Choroid plexus epithelial cell (primary cell): ENCODE results near the gene ALLC.
"Not testable (repeated sequence)": the region's sequence is repeated elsewhere in the genome, so short reads cannot be mapped to it uniquely, and the experiment has no call there.

Source experiments
- DNase-seq: peaks from one replicate; pipeline ENCODE4 v3.0.0-alpha.2; 2010; ENCODE audit warnings: low read depth
- H3K4me3 ChIP-seq: 2 replicates; pipeline ENCODE4 v1.5.1; 2011; ENCODE audit warnings: low read depth, mild to moderate bottlenecking, control low read depth, low read length, moderate library complexity
- TF ChIP-seq, protein P1 (sequence below): conservative IDR thresholded peaks from 2 replicates; pipeline ENCODE4 v1.5.1; 2011; ENCODE audit warnings: low read depth, mild to moderate bottlenecking, control low read depth, inconsistent platforms, low read length, moderate library complexity

The ALLC gene

DNA sequence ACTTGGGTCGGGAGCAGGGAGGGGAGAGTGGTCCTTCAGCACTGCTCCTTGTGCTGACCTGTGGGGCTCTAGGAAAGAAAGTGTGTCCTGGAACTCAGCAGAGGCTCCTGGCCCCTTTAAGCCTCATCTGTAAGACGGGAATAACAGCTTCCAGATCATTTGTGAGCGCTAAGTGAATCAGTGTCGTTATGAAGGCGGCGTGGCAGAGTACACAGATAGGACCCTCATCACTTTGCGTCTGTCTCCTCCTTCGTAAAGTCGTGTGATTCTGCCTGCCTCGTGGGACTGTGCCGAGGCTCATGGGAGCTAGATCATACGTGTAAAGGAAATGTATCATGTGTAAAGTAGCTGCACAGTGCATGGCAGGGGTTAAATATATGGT lies 44.5 kb upstream of the ALLC start:
- no peak overlapping the region for H3K4me3 ChIP-seq
- TF ChIP-seq, protein P1, sequence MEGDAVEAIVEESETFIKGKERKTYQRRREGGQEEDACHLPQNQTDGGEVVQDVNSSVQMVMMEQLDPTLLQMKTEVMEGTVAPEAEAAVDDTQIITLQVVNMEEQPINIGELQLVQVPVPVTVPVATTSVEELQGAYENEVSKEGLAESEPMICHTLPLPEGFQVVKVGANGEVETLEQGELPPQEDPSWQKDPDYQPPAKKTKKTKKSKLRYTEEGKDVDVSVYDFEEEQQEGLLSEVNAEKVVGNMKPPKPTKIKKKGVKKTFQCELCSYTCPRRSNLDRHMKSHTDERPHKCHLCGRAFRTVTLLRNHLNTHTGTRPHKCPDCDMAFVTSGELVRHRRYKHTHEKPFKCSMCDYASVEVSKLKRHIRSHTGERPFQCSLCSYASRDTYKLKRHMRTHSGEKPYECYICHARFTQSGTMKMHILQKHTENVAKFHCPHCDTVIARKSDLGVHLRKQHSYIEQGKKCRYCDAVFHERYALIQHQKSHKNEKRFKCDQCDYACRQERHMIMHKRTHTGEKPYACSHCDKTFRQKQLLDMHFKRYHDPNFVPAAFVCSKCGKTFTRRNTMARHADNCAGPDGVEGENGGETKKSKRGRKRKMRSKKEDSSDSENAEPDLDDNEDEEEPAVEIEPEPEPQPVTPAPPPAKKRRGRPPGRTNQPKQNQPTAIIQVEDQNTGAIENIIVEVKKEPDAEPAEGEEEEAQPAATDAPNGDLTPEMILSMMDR = no peak
- no peak for DNase-seq

DNA sequence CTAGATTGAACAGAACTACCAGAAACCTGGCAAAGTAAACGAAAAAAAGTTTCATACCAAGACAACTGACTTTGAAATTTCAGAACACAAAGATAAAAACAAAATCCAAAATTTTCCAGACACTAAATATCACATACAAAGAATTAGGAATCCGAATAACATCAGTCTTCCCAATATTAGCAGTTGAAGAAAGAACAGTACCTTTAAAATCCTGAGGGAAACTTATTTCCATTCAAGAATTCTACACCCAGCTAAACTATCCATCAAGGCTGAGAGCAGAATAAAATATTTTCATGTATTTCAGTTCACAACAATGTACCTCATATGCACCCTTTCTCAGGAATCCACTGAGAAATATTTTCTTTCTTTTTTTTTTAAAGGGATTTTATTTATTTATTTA lies 43.3 kb upstream of the ALLC start:
- H3K4me3 ChIP-seq, DNase-seq: not testable (repeated sequence)

DNA sequence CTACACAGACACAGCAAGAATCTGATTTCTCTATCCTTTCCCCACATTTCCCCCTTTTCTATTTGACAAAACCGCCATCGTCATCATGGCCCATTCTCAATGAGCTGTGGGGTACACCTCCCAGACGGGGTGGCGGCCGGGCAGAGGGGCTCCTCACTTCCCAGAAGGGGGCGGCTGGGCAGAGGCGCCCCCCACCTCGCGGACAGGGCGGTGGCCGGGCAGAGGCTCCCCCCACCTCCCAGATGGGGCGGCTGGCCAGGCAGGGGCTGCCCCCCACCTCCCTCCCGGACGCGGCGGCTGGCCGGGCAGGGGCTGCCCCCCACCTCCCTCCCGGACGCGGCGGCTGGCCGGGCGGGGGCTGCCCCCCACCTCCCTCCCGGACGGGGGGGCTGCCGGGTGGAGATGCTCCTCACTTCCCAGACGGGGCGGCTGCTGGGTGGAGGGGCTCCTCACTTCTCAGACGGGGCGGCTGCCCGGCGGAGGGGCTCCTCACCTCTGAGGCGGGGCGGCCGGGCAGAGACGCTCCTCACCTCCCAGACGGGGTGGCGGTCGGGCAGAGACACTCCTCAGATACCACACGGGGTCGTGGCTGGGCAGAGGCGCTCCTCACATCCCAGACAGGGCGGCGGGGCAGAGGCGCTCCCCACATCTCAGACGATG lies 42.3 kb upstream of the ALLC start:
- not testable (repeated sequence) for H3K4me3 ChIP-seq, DNase-seq

DNA sequence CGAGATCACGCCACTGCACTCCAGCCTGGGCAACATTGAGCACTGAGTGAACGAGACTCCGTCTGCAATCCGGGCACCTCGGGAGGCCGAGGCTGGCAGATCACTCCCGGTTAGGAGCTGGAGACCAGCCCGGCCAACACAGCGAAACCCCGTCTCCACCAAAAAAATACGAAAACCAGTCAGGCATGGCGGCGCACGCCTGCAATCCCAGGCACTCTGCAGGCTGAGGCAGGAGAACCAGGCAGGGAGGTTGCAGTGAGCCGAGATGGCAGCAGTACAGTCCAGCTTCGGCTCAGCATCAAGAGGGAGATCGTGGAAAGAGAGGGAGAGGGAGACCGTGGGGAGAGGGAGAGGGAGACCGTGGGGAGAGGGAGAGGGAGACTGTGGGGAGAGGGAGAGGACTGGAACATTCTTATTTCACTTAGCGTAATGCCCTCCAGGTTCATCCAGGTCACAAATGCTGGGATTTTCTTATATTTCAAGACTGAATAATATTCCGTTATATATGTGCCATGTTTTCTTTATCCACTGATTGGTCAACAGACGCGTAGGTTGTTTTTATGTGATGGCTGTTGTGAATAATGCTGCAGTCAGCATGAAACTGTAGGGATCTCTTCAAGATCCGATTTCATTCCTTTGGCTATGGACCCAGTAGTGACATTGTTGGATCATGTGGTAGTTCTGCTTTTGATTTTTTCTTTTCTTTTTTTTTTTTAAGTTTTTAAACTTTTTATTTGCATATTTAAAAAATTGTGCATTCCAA lies 41.4 kb upstream of the ALLC start:
- H3K4me3 ChIP-seq, DNase-seq: not testable (repeated sequence)

DNA sequence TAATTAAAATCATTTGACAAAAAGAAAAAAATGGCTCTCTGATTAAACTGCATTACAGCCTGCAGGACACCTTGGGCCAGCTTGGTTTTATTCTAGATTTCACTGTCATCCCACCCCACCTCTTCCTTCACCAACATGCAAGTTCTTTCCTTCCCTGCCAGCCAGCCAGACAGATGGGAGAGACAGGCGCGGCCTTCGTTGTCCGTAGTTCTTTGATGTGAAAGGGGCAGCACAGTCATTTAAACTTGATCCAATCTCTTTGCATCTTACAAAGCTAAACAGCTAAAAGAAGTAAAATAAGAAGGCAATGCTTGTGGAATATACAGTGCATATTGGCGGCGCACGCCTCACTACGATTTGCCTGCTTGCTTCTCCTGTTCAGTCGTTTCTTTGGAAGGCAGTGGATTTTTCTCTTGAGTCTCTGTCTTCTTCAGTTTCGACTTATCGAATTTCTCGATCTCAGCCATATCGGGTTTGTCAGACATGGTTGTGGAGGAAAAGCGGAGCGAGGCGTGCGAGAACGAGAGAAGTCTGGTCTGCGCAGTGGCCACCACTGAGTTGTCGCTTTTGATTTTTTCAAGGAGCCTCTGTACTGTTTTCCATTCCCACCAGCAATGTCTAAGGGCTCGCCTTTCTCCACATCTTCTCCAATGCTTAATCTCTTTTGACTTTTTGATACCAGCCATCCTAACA lies 40.7 kb upstream of the ALLC start:
- no peak overlapping the region for H3K4me3 ChIP-seq
- no peak for DNase-seq
- TF ChIP-seq, protein P1 = no peak

DNA sequence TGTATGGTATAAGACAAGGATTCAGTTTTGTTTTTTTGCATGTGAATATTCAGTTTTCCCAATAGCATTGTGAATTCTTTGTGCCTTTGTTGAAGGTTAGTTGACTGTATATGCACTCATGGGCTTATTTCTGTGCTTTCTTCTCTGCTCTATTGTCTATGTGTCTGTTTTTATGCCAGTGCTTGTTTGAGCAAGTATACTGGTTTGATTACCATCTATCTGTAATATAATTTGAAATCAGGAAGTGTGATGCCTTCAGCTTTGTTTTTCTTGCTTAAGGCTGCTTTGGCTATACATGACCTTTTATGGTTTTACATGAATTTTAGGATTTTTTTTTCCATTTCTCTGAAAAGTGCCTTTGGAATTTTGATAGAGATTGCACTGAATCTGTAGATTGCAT lies 39.6 kb upstream of the ALLC start:
- DNase-seq = no peak
- no peak overlapping the region for H3K4me3 ChIP-seq
- TF ChIP-seq, protein P1 = no peak

DNA sequence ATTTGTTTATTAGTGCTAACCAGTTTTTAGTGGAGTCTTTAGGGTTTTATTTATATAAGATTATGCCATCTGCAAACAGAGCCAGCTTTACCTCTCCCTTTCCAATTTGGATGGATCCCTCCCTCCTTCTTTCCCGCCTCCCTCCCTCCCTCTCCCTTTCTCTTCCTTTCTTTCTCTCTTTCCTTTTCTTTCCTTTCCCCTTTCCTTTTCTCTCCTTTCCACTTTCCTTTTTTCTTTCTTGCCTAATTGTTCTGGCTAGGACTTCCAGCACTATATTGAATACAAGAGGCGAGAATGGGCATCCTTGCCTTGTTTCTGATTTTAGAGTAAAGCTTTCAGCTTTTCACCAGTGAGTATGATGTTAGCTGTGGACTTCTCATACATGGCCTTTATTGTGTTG lies 39.0 kb upstream of the ALLC start:
- H3K4me3 ChIP-seq = no peak overlapping the region
- no peak for DNase-seq
- TF ChIP-seq, protein P1 = no peak

DNA sequence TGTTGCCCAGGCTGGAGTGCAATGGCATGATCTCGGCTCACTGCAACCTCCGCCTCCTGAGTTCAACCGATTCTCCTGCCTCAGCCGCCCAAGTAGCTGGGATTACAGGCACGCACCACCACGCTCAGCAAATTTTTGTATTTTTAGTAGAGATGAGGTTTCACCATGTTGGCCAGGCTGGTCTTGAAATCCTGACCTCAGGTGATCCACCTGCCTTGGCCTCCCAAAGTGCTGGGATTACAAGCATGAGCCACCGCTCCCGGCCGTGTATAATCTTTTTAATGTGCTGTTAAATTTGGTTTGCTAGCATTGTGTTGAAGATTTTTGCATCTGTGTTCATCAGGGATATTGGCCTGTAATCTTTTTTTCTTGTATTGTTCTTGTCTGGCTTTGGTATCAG lies 38.3 kb upstream of the ALLC start:
- not testable (repeated sequence) for H3K4me3 ChIP-seq, DNase-seq

DNA sequence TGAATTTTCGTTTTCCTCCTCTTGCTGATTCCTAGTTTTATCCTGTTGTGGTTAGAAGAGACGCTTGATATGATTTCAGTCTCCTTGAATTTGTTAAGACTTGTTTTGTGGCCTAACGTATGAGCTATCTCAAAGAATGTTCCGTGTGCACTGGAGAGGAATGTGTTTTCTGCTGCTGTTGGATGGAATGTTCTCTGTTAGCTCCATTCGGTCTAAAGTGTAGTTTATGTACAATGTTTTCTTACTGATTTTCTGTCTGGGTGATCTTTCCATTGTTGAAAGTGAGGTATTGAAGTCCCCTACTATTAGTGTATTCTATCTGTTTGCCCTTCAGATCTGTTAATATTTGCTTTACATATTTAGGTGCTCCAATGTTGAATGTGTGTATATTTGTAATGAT lies 37.2 kb upstream of the ALLC start:
- peak; percentile 96 for DNase-seq

More for the DNA sequence above, 37.2 kb upstream of the ALLC start:
- TF ChIP-seq, protein P1 = no peak
- no peak overlapping the region for H3K4me3 ChIP-seq
